ENCODE results near the gene ANGPT4.

DNA sequence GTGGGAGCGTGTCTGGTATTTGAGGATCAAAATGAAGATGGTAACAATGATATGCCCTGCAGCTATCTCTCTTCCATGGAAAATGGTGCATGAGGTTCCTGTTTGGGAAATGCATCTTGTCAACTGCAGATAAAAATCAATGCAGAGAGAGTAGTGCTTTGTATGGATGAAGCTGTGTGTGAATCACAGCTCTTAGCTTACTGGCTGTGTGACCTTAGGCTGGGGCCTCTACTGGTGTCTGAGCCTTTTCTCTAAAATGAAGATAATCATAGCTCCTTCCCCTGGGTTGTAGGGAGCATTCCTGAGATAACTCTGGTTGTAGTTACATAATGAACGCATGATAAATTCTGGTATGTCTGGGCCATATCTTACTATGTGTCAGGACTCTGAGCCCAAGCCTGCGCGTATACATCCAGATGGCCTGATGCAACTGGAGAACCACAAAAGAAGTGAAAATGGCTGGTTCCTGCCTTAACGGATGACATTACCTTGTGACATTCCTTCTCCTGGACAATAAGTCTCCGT is 19.6 kb downstream of the ANGPT4 start:
- TF ChIP-seq, protein P1, sequence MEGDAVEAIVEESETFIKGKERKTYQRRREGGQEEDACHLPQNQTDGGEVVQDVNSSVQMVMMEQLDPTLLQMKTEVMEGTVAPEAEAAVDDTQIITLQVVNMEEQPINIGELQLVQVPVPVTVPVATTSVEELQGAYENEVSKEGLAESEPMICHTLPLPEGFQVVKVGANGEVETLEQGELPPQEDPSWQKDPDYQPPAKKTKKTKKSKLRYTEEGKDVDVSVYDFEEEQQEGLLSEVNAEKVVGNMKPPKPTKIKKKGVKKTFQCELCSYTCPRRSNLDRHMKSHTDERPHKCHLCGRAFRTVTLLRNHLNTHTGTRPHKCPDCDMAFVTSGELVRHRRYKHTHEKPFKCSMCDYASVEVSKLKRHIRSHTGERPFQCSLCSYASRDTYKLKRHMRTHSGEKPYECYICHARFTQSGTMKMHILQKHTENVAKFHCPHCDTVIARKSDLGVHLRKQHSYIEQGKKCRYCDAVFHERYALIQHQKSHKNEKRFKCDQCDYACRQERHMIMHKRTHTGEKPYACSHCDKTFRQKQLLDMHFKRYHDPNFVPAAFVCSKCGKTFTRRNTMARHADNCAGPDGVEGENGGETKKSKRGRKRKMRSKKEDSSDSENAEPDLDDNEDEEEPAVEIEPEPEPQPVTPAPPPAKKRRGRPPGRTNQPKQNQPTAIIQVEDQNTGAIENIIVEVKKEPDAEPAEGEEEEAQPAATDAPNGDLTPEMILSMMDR (IDR thresholded peaks at IDR 0.05), result no peak
- no peak for TF ChIP-seq POLR2AphosphoS5 (IDR thresholded peaks at IDR 0.05)
- no peak for TF ChIP-seq EP300 (IDR thresholded peaks at IDR 0.05; ENCODE audit: low read depth)
- no peak for TF ChIP-seq POLR2A (IDR thresholded peaks at IDR 0.05)

All from transverse colon (tissue), 4 donors.